LNCaP clone FGC (cell line): Measurements from ENCODE around the gene XRCC5.

Experiments used
- DNase-seq: peaks from one replicate; pipeline ENCODE4 v3.0.0-alpha.2; 2011; ENCODE audit warnings: low read depth
- H3K4me3 ChIP-seq: 2 replicates; pipeline ENCODE4 v1.5.1; 2011; ENCODE audit warnings: mild to moderate bottlenecking, low read depth, low read length, control low read depth
- CTCF ChIP-seq: IDR thresholded peaks from 2 replicates; pipeline ENCODE4 v1.5.1; 2012; ENCODE audit warnings: mild to moderate bottlenecking; ENCODE audit not compliant: control insufficient read depth, insufficient read depth; ENCODE audit errors: extremely low read depth

Gene XRCC5

GRCh38 chr2:216189410-216189809 lies 80.3 kb downstream of the XRCC5 start:
- no peak for TF ChIP-seq CTCF
- H3K4me3 ChIP-seq: no peak overlapping the region
- no peak for DNase-seq

GRCh38 chr2:216192181-216192580 lies 83.0 kb downstream of the XRCC5 start:
- no peak for DNase-seq
- no peak overlapping the region for H3K4me3 ChIP-seq
- TF ChIP-seq CTCF: no peak

- H3K4me3 ChIP-seq: no peak overlapping the region
- DNase-seq: peak; percentile 8
- TF ChIP-seq CTCF: no peak
Measured at GRCh38 chr2:216192931-216193330, 83.8 kb downstream of the XRCC5 start.

- no peak overlapping the region for H3K4me3 ChIP-seq
- no peak for TF ChIP-seq CTCF
- DNase-seq: no peak
Measured at GRCh38 chr2:216194013-216194412, 84.9 kb downstream of the XRCC5 start.

- TF ChIP-seq CTCF: no peak
- H3K4me3 ChIP-seq: no peak overlapping the region
Measured at GRCh38 chr2:216194561-216194960, 85.4 kb downstream of the XRCC5 start.

GRCh38 chr2:216195565-216196029 lies 86.4 kb downstream of the XRCC5 start:
- DNase-seq: no peak
- H3K4me3 ChIP-seq: no peak overlapping the region
- no peak for TF ChIP-seq CTCF

More at GRCh38 chr2:216194561-216194960, 85.4 kb downstream of the XRCC5 start:
- DNase-seq: no peak

- TF ChIP-seq CTCF: no peak
- DNase-seq: no peak
- no peak overlapping the region for H3K4me3 ChIP-seq
Measured at GRCh38 chr2:216201692-216202306, 92.7 kb downstream of the XRCC5 start.
